Esophagus squamous epithelium (tissue), 5 donors: ENCODE data around the gene EPN3. TPM values are rescaled to one million over a fixed set of nuclear protein-coding genes. Genes with fewer than 3 reads are reported as not detected.

ENCODE experiments used
- DNase-seq: peaks from one replicate; lab custom pipeline; 2025; lab: John Stamatoyannopoulos, UW
- H3K27ac ChIP-seq, 4 donors: fragments of 200-600 bp; sonication (generic); one replicate each; pipeline ENCODE4 v1.5.1; 2016 to 2019; ENCODE audit warnings: mild to moderate bottlenecking in 1 of 4
- H3K27me3 ChIP-seq, 4 donors: fragments of 200-600 bp; sonication (generic); 1 replicate in 3 of 4; 2 replicates in 1 of 4; pipeline versions ENCODE4 v1.5.1 to v1.6.0; 2017 to 2021; ENCODE audit warnings: antibody characterized with exemption in 1 of 4
- H3K36me3 ChIP-seq, 3 donors: fragments of 200-600 bp; sonication (generic); one replicate each; pipeline ENCODE4 v1.5.1; 2016 to 2019
- H3K4me1 ChIP-seq, 3 donors: fragments of 200-600 bp; sonication (generic); one replicate each; pipeline ENCODE4 v1.5.1; 2017 to 2019
- H3K4me3 ChIP-seq, 4 donors: fragments of 200-600 bp; sonication (generic); 1 replicate in 3 of 4; 2 replicates in 1 of 4; pipeline ENCODE4 v1.5.1; 2016 to 2019; ENCODE audit warnings: mild to moderate bottlenecking in 2 of 4, moderate library complexity in 1 of 4
- H3K9me3 ChIP-seq, 3 donors: fragments of 200-600 bp; sonication (generic); one replicate each; pipeline ENCODE4 v1.5.1; 2016 to 2019
- POLR2A ChIP-seq, 4 donors: fragments of 450-650 bp; IDR thresholded peaks; one replicate each; pipeline ENCODE4 v1.6.1; 2017; ENCODE audit warnings: antibody characterized with exemption in 4 of 4, mild to moderate bottlenecking in 4 of 4, moderate library complexity in 3 of 4
- WGBS, 2 donors: methylation state at CpG; one replicate each; pipeline ENCODE4 v1.1.5; 2018; 5-methylcytosine and 5-hydroxymethylcytosine counted together
- intact Hi-C: fragments of 100-400 bp; cut with DNase I; formaldehyde crosslinking; loops from one replicate; pipeline ENCODE4 v1.15.0; 2022
- total RNA-seq, 4 donors: library from RNA; depleted of rRNA; stranded (reverse); fragments of >200 nt; gene quantifications; one replicate each; pipeline ENCODE4 v1.1.0, GENCODE V29; 2016
- TF ChIP-seq, protein P1 (sequence below), 6 experiments: fragments of 450-650 bp in 4 of 6; fragments of 200-600 bp in 2 of 6; sonication (generic) in 2 of 6; IDR thresholded peaks; one replicate each; pipeline ENCODE4 v1.5.1; 2016 to 2019; ENCODE audit warnings: antibody characterized with exemption in 6 of 6, mild to moderate bottlenecking in 4 of 6, moderate library complexity in 4 of 6
- donor health status: DM: yes; HTN: yes; CAD: no.

The EPN3 gene
- total RNA-seq, 4 donors from 2014 or later, result 24.5 to 111 (median 51.8) TPM

DNA sequence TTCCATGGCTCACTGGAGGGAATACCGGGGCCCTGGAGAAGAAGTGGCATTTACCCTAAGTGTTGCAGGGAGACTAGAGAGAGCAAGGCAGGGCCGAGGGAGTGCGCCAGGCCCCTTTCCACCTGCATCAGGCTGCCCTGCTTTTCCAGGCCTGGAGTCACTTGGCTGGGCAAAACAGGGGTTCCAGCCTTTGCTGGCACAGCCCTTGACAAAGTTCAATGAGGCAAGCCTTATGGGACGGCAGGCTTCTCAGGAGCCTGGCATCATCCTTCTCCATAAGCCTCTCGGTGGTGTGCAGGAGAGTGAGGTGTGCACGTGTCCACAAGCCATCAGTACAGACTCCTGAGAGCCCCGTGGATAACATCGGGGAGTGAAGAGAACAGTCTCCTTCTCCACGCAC lies 55.0 kb downstream of the EPN3 start:
- H3K4me1 ChIP-seq, result peaks cover 4 to 21% (median 20%) of the 10 kb centered on the region in 3 donors
- 78 to 79% methylated on average over 6 of the region's 9 CpGs for WGBS, 2 donors
- no peaks in the 10 kb centered on the region for H3K27me3 ChIP-seq
- intact Hi-C loops, result no loop called here
- no peak overlapping the region for H3K27ac ChIP-seq
- TF ChIP-seq, protein P1, sequence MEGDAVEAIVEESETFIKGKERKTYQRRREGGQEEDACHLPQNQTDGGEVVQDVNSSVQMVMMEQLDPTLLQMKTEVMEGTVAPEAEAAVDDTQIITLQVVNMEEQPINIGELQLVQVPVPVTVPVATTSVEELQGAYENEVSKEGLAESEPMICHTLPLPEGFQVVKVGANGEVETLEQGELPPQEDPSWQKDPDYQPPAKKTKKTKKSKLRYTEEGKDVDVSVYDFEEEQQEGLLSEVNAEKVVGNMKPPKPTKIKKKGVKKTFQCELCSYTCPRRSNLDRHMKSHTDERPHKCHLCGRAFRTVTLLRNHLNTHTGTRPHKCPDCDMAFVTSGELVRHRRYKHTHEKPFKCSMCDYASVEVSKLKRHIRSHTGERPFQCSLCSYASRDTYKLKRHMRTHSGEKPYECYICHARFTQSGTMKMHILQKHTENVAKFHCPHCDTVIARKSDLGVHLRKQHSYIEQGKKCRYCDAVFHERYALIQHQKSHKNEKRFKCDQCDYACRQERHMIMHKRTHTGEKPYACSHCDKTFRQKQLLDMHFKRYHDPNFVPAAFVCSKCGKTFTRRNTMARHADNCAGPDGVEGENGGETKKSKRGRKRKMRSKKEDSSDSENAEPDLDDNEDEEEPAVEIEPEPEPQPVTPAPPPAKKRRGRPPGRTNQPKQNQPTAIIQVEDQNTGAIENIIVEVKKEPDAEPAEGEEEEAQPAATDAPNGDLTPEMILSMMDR (IDR thresholded peaks at IDR 0.05), result no peak
- TF ChIP-seq POLR2A (IDR thresholded peaks at IDR 0.05), result no peak
- DNase-seq, result no peak
- no peak overlapping the region for H3K4me3 ChIP-seq
- H3K9me3 ChIP-seq, result no peaks in the 10 kb centered on the region
- no peaks in the 10 kb centered on the region for H3K36me3 ChIP-seq

DNA sequence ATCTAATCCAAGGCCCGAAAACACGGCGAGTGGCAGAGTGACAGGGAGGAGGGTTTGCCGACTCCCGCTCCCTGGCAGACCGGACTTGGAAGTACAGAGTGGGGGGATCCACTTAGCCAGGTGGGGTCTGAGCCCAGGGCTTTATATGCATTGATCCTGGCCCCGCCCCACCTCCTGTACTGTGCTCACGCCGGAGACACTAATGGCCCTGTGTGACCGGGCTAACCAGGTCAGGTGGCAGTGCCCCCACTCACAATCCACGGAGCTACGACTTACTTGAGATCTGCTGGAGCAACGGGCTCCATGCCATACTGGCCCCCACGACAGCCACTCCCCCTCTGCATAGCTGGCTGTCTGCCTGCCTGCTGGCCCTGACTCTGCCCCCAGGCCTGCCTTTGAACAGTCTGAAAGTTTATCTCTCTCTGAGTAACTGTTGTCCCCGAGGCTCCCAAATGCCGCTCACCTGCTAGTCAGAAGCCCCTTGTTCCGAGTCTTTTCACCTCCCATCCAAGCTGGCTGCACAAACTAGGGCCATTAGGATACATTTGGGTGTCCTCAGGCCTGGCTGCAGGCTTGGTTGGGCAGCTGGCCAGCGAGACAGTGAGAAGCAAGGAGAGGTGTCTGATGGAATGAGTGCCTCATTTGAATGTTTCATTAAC lies 56.0 kb downstream of the EPN3 start:
- no peak overlapping the region for H3K27ac ChIP-seq
- 17 to 37% methylated on average over 3 to 6 of the region's 18 CpGs for WGBS, 2 donors
- no peaks in the 10 kb centered on the region for H3K27me3 ChIP-seq
- H3K9me3 ChIP-seq, result no peaks in the 10 kb centered on the region
- intact Hi-C loops, result no loop called here
- no peaks in the 10 kb centered on the region for H3K36me3 ChIP-seq
- no peak for DNase-seq
- no peak overlapping the region for H3K4me3 ChIP-seq
- no peak for TF ChIP-seq POLR2A (IDR thresholded peaks at IDR 0.05)
- TF ChIP-seq, protein P1 (IDR thresholded peaks at IDR 0.05), result no peak
- H3K4me1 ChIP-seq, result peaks cover 4 to 21% (median 20%) of the 10 kb centered on the region in 3 donors

DNA sequence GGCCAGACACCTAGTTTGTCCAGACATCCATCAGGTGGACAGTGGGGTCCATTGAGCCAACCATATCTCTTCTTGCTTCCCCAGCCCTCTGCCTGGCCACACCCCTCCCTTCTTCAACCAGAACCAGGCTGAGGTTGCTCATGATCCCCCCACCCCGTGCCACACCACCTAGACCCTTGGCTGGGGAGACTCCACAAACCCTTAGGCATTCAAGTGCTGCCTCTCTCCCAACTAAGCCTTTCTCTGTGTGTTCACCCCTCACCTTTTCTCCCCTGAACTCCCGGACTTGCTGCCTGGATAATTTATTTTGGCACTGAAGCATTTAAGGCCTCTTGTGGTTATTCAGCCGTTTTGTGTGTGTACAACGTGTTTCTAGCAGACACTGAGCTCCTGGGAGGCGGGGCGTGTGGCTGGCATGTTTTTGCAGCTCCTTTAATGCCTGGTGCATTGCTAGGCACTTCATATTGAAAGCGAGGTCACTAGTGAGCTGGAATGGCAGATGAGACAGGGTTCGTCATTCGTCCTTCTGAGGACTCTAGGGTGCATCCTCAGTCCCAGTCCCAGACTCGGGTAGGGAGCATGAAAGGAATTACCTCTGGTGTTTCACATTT lies 56.7 kb downstream of the EPN3 start:
- 18 to 20% methylated on average over 4 to 6 of the region's 10 CpGs for WGBS, 2 donors
- Histone ChIP-seq H3K27ac (peak overlapping the region in 1 of 4 donors; percentile 9), H3K36me3 (no peaks in the 10 kb centered on the region), H3K27me3 (no peaks in the 10 kb centered on the region), H3K9me3 (no peaks in the 10 kb centered on the region), H3K4me3 (no peak overlapping the region), H3K4me1 (peaks cover 4 to 21% (median 20%) of the 10 kb centered on the region in 3 donors)
- TF ChIP-seq, protein P1 (IDR thresholded peaks at IDR 0.05), result no peak
- no peak for TF ChIP-seq POLR2A (IDR thresholded peaks at IDR 0.05)
- DNase-seq, result no peak
- intact Hi-C loops, result no loop called here

DNA sequence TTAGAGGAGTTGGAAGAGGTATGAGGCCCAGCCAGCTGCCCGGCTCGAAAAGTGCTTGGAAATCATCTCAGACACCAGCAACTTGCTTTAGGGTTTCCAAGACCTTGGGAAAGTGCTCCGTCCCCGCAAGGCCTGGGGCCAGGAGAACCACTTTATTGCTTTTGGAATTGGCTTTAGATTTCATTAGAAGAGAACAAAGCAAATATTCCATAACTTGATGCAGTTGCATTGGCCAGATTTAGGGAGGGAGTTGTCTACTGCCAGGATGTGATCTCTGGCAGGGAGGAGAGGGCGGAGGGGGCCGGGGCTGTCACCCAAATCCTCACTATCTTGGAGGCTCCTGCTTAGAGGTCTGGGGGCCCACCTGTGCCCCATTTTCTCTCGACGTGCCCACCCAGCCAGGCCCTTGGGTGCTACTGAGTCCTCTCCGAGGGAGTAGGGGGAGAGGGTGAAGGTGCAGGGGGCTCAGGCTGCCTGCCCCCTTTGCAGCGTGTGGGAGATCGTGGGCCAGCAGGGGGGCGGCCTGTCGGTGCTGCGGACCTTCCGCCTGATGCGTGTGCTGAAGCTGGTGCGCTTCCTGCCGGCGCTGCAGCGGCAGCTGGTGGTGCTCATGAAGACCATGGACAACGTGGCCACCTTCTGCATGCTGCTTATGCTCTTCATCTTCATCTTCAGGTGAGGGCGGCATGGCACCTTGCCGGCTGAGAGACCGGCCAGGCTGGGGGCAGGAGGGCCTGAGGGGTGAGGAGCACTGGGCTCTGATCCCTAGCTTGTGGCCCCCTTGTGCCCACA lies 58.6 kb downstream of the EPN3 start:
- no peak overlapping the region for H3K27ac ChIP-seq
- no peak overlapping the region for H3K4me3 ChIP-seq
- peaks cover 4 to 21% (median 20%) of the 10 kb centered on the region in 3 donors for H3K4me1 ChIP-seq
- TF ChIP-seq POLR2A (IDR thresholded peaks at IDR 0.05), result no peak
- TF ChIP-seq, protein P1 (IDR thresholded peaks at IDR 0.05), result no peak
- no peaks in the 10 kb centered on the region for H3K27me3 ChIP-seq
- DNase-seq, result no peak
- H3K9me3 ChIP-seq, result no peaks in the 10 kb centered on the region
- 88 to 94% methylated on average over 3 to 12 of the region's 24 CpGs for WGBS, 2 donors
- H3K36me3 ChIP-seq, result no peaks in the 10 kb centered on the region
- intact Hi-C loops, result no loop called here

DNA sequence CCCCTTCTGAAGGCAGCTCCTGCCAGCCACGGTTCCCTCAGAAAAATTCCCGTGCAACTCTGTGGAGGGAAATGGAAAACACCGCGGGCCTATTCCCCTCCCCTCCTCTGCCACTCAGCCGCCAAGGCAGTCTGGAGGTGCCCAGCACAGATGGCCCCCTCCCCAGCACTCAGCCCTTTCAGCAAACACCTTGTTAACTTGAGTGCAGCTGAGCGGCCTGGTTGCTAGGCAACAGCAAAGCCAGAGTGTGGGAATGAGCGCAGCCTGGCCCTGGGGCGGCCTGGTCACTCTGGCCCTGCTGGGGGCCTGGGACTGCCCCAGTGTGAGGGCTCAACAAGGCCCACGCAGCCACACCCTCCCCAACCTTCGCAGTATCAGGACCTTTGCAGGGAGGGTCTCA lies 60.8 kb downstream of the EPN3 start:
- no peak for TF ChIP-seq POLR2A (IDR thresholded peaks at IDR 0.05)
- TF ChIP-seq, protein P1 (IDR thresholded peaks at IDR 0.05), result no peak

More for the DNA sequence above, 60.8 kb downstream of the EPN3 start:
- H3K9me3 ChIP-seq, result no peaks in the 10 kb centered on the region
- H3K27ac ChIP-seq, result no peak overlapping the region
- intact Hi-C loops, result no loop called here
- 58% methylated on average over 3 of the region's 10 CpGs; no CpG with 5 or more reads in 1 of the 2 donors for WGBS, 2 donors
- H3K27me3 ChIP-seq, result no peaks in the 10 kb centered on the region
- no peak overlapping the region for H3K4me3 ChIP-seq
- no peaks in the 10 kb centered on the region for H3K36me3 ChIP-seq
- H3K4me1 ChIP-seq, result peaks cover 4 to 21% (median 20%) of the 10 kb centered on the region in 3 donors
- no peak for DNase-seq
